ENCODE results near the gene CD86.

DNA sequence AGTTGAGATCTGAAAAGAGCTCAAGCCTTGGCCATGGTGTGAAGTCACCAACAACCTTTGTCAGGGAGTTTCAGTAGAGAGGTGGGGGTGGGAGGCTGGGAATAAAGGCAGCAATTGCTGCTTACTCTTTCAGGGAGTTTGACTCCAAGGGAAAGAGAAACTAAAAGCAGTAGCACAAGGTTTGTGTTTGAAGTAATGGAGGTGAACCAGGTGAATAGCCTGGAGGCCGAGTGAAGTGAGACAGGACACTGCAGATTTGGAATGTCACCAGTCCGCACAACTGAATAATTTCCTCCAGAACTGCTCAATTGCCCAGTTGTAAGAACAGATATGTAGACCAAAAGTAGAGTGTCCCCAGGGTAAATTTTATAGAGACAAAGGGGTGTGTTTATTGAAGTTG, 44.1 kb downstream of the CD86 start:
- TF ChIP-seq POLR2A (IDR thresholded peaks at IDR 0.05; ENCODE audit: low read depth, low read length) (no peak), TAF1 (IDR thresholded peaks at IDR 0.05; ENCODE audit: borderline replicate concordance, low read depth, low read length) (no peak)
